GM19455 (cell line): ENCODE results near the gene CCR6.
"Not testable (repeated sequence)": the region's sequence is repeated elsewhere in the genome, so short reads cannot be mapped to it uniquely, and the experiment has no call there.

Source experiments
- ATAC-seq: cut with Tn5 transposase; IDR thresholded peaks from one replicate; pipeline ENCODE4 v1.9.1; 2021; ENCODE audit not compliant: unreplicated experiment

CCR6 gene

GRCh38 chr6:167122827-167123657 lies at the start of gene CCR6:
Gene CCR6 (plus strand): TSS chr6:167123096. CDS start chr6:167136135, 13,039 bp downstream.
- ATAC-seq: peak; percentile 28

- ATAC-seq: no peak
Measured at GRCh38 chr6:167073679-167074274, 49.1 kb upstream of the CCR6 start.

- ATAC-seq: no peak
Measured at GRCh38 chr6:167077241-167077932, 45.5 kb upstream of the CCR6 start.

GRCh38 chr6:167078745-167079144 lies 44.2 kb upstream of the CCR6 start:
- no peak for ATAC-seq

GRCh38 chr6:167079853-167080297 lies 43.0 kb upstream of the CCR6 start:
- ATAC-seq: peak; percentile 99

GRCh38 chr6:167087857-167088354 lies 35.0 kb upstream of the CCR6 start:
- ATAC-seq: no peak

- ATAC-seq: not testable (repeated sequence)
Measured at GRCh38 chr6:167088741-167089140, 34.2 kb upstream of the CCR6 start.

GRCh38 chr6:167089243-167090142 lies 33.4 kb upstream of the CCR6 start:
- ATAC-seq: no peak

GRCh38 chr6:167090171-167090570 lies 32.7 kb upstream of the CCR6 start:
- ATAC-seq: no peak

- ATAC-seq: no peak
Measured at GRCh38 chr6:167091026-167091804, 31.7 kb upstream of the CCR6 start.

- no peak for ATAC-seq
Measured at GRCh38 chr6:167091805-167092107, 31.1 kb upstream of the CCR6 start.

GRCh38 chr6:167092672-167093339 lies 30.1 kb upstream of the CCR6 start:
- ATAC-seq: no peak

- no peak for ATAC-seq
Measured at GRCh38 chr6:167093406-167093921, 29.4 kb upstream of the CCR6 start.

GRCh38 chr6:167093922-167094432 lies 28.9 kb upstream of the CCR6 start:
- ATAC-seq: peak; percentile 42

GRCh38 chr6:167094436-167094819 lies 28.5 kb upstream of the CCR6 start:
- ATAC-seq: peak; percentile 17

GRCh38 chr6:167094820-167095637 lies 27.9 kb upstream of the CCR6 start:
- peak; percentile 48 for ATAC-seq

- ATAC-seq: no peak
Measured at GRCh38 chr6:167095888-167096287, 27.0 kb upstream of the CCR6 start.

- no peak for ATAC-seq
Measured at GRCh38 chr6:167096991-167097390, 25.9 kb upstream of the CCR6 start.
